ENCODE data around the gene KRTAP17-1. TPM values are rescaled to one million over a fixed set of nuclear protein-coding genes. Genes with fewer than 3 reads are reported as not detected.

KRTAP17-1 gene
- total and polyA plus RNA-seq, 12 donors, result not detected

DNA sequence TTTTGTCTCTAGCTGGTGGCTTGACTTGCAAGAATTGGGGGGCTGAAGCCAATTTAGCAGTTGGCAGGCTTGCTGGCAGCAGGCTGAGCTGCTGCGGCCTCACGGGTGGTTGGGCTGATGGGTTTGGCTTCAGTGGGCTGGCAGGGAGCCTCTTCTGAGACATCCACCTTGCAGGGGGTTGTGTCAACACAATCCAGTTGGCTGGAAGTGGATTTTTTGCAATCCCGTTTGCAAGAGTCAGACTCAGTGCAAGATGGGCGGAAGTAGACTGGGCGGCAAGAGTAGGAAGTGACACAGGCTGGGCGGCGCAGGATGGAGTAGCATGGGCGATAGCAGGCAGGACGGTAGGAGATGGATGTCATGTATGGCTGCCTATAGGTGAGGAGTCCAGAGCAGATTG, 7.9 kb downstream of the KRTAP17-1 start:
- no peak overlapping the region for H3K4me3 ChIP-seq
- intact Hi-C loops (cut with DNase I), result no loop called here
- DNase-seq, result no peak
- no peaks in the 10 kb centered on the region for H3K9me3 ChIP-seq (replicated peaks in 1 of 3)
- no peaks in the 10 kb centered on the region for H3K36me3 ChIP-seq (replicated peaks in 1 of 2)
- no peak overlapping the region for H3K27ac ChIP-seq
- H3K27me3 ChIP-seq, result no peaks in the 10 kb centered on the region
- TF ChIP-seq, protein P1, sequence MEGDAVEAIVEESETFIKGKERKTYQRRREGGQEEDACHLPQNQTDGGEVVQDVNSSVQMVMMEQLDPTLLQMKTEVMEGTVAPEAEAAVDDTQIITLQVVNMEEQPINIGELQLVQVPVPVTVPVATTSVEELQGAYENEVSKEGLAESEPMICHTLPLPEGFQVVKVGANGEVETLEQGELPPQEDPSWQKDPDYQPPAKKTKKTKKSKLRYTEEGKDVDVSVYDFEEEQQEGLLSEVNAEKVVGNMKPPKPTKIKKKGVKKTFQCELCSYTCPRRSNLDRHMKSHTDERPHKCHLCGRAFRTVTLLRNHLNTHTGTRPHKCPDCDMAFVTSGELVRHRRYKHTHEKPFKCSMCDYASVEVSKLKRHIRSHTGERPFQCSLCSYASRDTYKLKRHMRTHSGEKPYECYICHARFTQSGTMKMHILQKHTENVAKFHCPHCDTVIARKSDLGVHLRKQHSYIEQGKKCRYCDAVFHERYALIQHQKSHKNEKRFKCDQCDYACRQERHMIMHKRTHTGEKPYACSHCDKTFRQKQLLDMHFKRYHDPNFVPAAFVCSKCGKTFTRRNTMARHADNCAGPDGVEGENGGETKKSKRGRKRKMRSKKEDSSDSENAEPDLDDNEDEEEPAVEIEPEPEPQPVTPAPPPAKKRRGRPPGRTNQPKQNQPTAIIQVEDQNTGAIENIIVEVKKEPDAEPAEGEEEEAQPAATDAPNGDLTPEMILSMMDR (IDR thresholded peaks at IDR 0.05), result no peak
- no peak for TF ChIP-seq POLR2A (IDR thresholded peaks at IDR 0.05)
- no peaks in the 10 kb centered on the region for H3K4me1 ChIP-seq (replicated peaks in 1 of 2)
- WGBS, 4 donors, result 71 to 79% (median 76%) methylated on average over 9 of the region's 9 CpGs

DNA sequence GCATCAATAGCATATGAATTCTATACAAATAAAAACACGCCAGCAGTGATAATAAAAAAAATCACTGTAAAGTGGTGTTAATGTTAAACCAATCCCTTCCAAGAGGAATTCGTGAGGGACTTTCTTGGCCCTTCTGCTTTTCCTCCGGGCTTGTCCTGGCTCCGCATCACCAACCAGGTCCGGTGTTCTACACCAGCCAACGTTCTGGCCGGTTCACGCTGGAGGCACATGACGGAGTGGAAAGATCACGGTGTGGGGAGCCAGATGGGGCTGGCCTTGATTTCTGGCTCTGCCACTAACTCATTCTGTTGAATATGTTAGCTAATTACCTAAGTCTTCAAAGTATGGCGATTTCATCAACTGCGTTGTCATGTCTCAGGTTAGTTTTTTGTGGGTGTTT, 11.4 kb downstream of the KRTAP17-1 start:
- Histone ChIP-seq H3K27me3 (no peaks in the 10 kb centered on the region), H3K4me3 (no peak overlapping the region), H3K36me3 (replicated peaks in 1 of 2) (no peaks in the 10 kb centered on the region), H3K27ac (no peak overlapping the region), H3K9me3 (replicated peaks in 1 of 3) (no peaks in the 10 kb centered on the region), H3K4me1 (replicated peaks in 1 of 2) (no peaks in the 10 kb centered on the region)
- WGBS, 4 donors, result 80 to 86% (median 82%) methylated on average over 12 of the region's 12 CpGs
- intact Hi-C loops (cut with DNase I), result no loop called here
- no peak for TF ChIP-seq POLR2A (IDR thresholded peaks at IDR 0.05)
- TF ChIP-seq, protein P1 (IDR thresholded peaks at IDR 0.05), result no peak
- no peak for DNase-seq

DNA sequence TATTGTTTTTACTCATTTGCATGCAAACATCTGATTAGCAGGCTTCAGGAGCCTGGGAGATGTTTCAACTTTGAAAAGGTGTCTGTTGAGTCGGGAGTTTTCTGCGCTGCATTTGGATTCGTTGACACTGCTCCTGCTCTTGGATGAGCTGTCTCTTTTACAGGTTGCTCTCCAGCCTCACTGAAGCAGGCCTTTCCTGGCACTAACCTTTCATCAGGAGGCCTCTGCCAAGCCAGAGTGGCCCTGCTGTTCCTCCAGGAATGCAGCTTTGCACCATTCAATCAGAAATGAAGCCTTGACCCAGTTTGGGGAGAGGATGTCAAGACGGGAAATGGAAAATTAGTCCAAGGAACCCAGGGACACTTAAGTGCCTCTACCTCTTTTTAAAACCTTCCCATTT, 12.5 kb downstream of the KRTAP17-1 start:
- Histone ChIP-seq H3K4me1 (replicated peaks in 1 of 2) (no peaks in the 10 kb centered on the region), H3K9me3 (replicated peaks in 1 of 3) (no peaks in the 10 kb centered on the region), H3K36me3 (replicated peaks in 1 of 2) (no peaks in the 10 kb centered on the region), H3K4me3 (no peak overlapping the region), H3K27me3 (no peaks in the 10 kb centered on the region), H3K27ac (no peak overlapping the region)
- 70 to 89% (median 77%) methylated on average over 4 of the region's 4 CpGs for WGBS, 4 donors
- TF ChIP-seq, protein P1 (IDR thresholded peaks at IDR 0.05), result no peak
- TF ChIP-seq POLR2A (IDR thresholded peaks at IDR 0.05), result no peak
- intact Hi-C loops (cut with DNase I), result no loop called here
- DNase-seq, result no peak

DNA sequence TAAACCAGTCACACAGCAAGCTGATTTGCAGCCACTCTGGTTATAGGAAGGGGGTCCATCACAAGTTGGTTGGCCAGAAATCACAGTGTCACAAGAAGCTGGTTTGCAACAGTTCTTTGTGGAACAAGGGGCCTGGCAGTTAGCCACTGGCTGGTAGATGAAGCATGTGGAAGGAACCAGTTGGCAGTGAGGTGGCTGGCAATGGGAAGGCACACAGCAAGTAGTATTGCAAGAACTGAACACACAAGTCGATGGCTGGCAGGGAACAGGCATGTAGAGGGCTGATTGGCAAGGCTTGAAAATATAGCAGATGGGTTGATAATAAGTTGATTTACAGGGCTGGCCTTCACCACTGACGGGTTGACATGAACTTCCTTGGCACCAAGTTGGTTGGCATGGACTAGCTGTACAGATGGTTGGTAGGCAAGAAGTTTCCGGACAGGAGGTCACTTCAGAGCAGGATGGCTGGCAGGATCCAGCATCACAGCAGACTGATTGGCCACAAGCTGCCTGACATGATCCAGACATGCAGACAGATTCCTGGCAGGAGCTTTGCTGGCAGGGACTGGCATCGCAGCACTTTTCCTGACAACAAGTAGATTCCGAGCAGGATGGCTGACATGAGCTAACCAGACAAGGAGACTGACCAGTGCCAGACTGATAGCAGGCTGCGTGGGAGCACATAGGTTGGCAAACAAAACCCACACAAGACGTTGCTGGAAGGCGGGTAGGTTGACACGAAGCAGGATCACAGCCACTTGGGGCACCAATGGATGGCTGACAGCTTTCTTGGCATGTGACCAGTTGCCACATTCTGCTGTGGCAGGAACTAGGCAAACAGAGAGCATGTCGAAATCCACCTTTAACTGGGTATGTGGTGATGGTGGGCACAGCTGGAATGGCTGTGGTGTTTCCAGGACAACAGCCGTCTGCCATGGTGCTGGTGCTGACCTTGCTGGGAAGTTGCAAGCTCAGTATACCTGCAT, 13.3 kb downstream of the KRTAP17-1 start, which contains the start of gene KRTAP29-1:
TSS of gene KRTAP29-1 (minus strand) at position 936 of the 986 bp plus-strand sequence. CDS start at position 936, 0 bp downstream.
- Histone ChIP-seq H3K4me3 (no peak within 1 kb of the TSS), H3K9me3 (replicated peaks in 1 of 3) (no peaks in the 10 kb centered on the region), H3K36me3 (replicated peaks in 1 of 2) (no peaks in the 10 kb centered on the region), H3K27me3 (no peaks in the 10 kb centered on the region), H3K27ac (no peak within 1 kb of the TSS), H3K4me1 (replicated peaks in 1 of 2) (no peaks in the 10 kb centered on the region)
- no peak for TF ChIP-seq POLR2A (IDR thresholded peaks at IDR 0.05)
- TF ChIP-seq, protein P1 (IDR thresholded peaks at IDR 0.05), result no peak
- intact Hi-C loops (cut with DNase I), result no loop called here
- 64 to 70% (median 69%) methylated on average over 9 to 11 of the region's 11 CpGs for WGBS, 4 donors
- DNase-seq, result peak in 1 of 7 donors; percentile 69

All from adrenal gland (tissue), 12 donors.